RWPE2 (cell line): ENCODE data around the gene ADM.
A peak's percentile ranks its signal among the peaks of the same experiment; 100 is the strongest.

ENCODE experiments used
- ATAC-seq: fragments of 200-7000 bp; cut with Tn5 transposase; 3 replicates; pipeline ENCODE4 v1.9.1; 2021; ENCODE audit warnings: low read depth
- DNase-seq: peaks from one replicate; pipeline ENCODE4 v3.0.0-alpha.2; 2020; ENCODE audit warnings: low spot score
- H3K27ac ChIP-seq: fragments of 450-650 bp; 2 replicates; pipeline ENCODE4 v1.5.1; 2017; ENCODE audit warnings: mild to moderate bottlenecking; ENCODE audit not compliant: poor library complexity, severe bottlenecking
- H3K27me3 ChIP-seq: fragments of 250-450 bp; sonication (Bioruptor Pico); 2 replicates; pipeline ENCODE4 v1.5.1; 2021; ENCODE audit warnings: mild to moderate bottlenecking, moderate library complexity; ENCODE audit not compliant: insufficient read depth, poor library complexity, severe bottlenecking
- H3K36me3 ChIP-seq: fragments of 250-450 bp; sonication (Bioruptor Pico); 2 replicates; pipeline ENCODE4 v1.5.1; 2020; ENCODE audit warnings: low read depth, mild to moderate bottlenecking, moderate library complexity
- H3K4me1 ChIP-seq: fragments of 250-450 bp; sonication (Bioruptor Pico); 2 replicates; pipeline ENCODE4 v1.5.1; 2021; ENCODE audit warnings: mild to moderate bottlenecking, moderate library complexity; ENCODE audit not compliant: insufficient read depth, poor library complexity, severe bottlenecking
- H3K4me3 ChIP-seq: fragments of 250-450 bp; sonication (Bioruptor Pico); 2 replicates; pipeline ENCODE4 v1.5.1; 2021; ENCODE audit warnings: mild to moderate bottlenecking, moderate library complexity; ENCODE audit not compliant: severe bottlenecking
- H3K9me3 ChIP-seq: fragments of 250-450 bp; sonication (Bioruptor Pico); 2 replicates; pipeline ENCODE4 v1.5.1; 2021; ENCODE audit warnings: mild to moderate bottlenecking, moderate library complexity; ENCODE audit not compliant: severe bottlenecking
- CTCF ChIP-seq: fragments of 450-650 bp; IDR thresholded peaks from one replicate; pipeline ENCODE4 v1.5.1; 2017; ENCODE audit warnings: mild to moderate bottlenecking, moderate library complexity; ENCODE audit not compliant: poor library complexity, severe bottlenecking

ADM gene

GRCh38 chr11:10294290-10294953, 10.5 kb upstream of the ADM start:
- Histone ChIP-seq H3K27ac (peak overlapping the region; percentile 85), H3K9me3 (no peaks in the 10 kb centered on the region), H3K4me3 (peak overlapping the region; percentile 67), H3K36me3 (peaks cover 17% of the 10 kb centered on the region), H3K4me1 (peaks cover 4% of the 10 kb centered on the region), H3K27me3 (no peaks in the 10 kb centered on the region)
- TF ChIP-seq CTCF = no peak
- DNase-seq = peak; percentile 58
- ATAC-seq = peak; percentile 55

DNA sequence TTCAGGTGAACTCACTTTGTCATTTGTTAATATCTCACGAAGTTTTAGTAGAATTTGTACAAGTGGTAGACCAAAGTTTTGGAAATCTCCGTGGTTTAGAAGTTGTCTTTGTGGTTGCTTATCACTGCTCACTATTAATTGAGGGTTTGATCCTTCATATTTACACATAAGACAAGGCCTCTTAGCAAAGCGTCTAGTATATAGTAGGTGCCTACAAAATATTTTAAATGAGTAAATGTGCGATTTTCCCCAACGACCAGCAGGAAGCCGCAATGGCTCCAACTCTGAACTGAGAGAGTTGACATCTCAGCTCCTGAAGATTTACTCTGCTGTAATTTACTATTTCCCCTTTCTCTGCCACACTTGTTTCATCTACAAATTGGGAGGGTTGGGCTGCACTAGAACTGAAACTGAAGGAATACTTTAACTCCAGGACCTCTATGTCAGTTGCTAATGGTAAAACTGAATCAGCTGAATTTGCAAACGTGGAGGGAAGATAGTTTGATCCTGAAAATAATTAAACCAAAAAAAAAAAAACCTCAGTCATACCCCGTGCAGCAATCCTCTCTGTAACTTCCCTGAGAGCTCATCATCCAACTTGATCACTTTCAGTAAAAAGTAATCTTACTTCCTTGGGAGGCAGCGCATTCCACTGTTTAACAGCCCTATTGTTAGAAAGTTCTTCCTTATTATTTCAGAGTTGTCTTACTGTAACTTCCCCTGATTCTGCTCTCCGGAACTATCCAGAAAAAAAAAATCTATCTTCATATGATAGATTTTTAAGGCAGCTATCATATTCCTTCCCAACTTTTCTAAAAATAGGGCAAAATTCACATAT, 9.6 kb upstream of the ADM start:
- Histone ChIP-seq H3K27me3 (no peaks in the 10 kb centered on the region), H3K4me3 (peak overlapping the region; percentile 67), H3K9me3 (no peaks in the 10 kb centered on the region), H3K4me1 (peaks cover 4% of the 10 kb centered on the region), H3K36me3 (peaks cover 21% of the 10 kb centered on the region), H3K27ac (peak overlapping the region; percentile 85)
- TF ChIP-seq CTCF = no peak
- no peak for DNase-seq
- no peak for ATAC-seq

DNA sequence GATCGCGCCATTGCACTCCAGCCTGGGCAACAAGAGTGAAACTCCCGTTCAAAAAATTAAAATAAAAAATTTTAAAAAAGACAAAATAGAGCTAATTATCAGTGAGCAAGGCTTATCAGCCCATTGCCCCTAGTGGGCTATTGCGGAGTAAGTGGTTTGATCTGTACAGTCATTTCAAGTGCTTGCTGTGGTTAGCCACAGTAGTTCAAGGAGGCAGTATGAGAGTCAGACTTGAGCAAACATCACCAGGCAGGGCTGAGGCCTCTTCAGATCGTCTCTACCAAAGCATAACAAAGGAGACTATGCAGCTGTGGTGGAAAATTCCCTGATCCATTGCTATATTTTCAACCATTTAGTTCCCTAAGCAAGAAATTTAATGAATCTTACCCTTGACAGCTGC, 6.5 kb upstream of the ADM start:
- H3K27me3 ChIP-seq = no peaks in the 10 kb centered on the region
- no peak for TF ChIP-seq CTCF
- H3K4me1 ChIP-seq = peaks cover 16% of the 10 kb centered on the region
- H3K9me3 ChIP-seq = no peaks in the 10 kb centered on the region
- ATAC-seq (no peak; the same call in 2 of the 3 replicates), DNase-seq (no peak)
- H3K36me3 ChIP-seq = peaks cover 4% of the 10 kb centered on the region; the same call in 1 of the 2 replicates
- no peak overlapping the region for H3K27ac ChIP-seq
- H3K4me3 ChIP-seq = no peak overlapping the region

DNA sequence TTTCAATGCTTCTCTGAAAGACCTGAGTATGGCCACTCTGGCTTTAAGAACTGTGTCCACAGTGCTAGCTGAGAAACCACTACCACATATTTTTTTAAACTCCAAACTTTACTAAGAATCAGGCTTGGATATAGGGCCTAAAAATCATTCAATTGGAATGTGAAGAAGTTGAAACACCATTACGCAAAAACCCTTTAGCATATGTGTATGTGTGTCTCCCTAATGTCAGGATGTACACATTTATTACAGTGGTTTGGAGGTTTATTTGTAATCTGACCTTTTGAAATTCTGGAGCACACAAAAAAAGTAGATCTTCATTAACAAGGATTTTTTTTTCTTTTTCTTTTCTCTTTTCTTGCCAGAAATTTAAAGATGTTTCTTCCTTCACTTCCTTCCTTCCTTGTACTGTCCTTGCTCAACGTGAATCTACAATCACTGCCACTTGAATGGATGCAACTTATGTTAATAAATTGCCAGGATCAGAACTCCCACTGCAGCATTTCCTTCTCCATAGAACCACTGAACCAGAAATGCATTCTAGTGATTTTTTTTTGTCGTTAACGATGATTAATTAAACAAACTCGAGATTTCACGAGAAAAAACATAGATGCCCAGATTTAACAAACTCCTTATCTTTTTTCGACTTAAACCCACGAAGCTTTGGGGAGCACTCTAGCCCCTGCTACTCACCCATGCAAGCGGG, 3.1 kb upstream of the ADM start:
- Histone ChIP-seq H3K36me3 (peaks cover 13% of the 10 kb centered on the region), H3K4me3 (peak overlapping the region; percentile 72), H3K27ac (peak overlapping the region; percentile 96), H3K27me3 (no peaks in the 10 kb centered on the region), H3K4me1 (peaks cover 12% of the 10 kb centered on the region), H3K9me3 (no peaks in the 10 kb centered on the region)
- TF ChIP-seq CTCF = no peak
- ATAC-seq (peak; percentile 14), DNase-seq (no peak)
